GM12878 (cell line): Measurements from ENCODE around the gene STK4. TPM values are rescaled to one million over a fixed set of nuclear protein-coding genes. Genes with fewer than 3 reads are reported as not detected.
"Not testable (repeated sequence)": the region's sequence is repeated elsewhere in the genome, so short reads cannot be mapped to it uniquely, and the experiment has no call there.

Experiments used
- ATAC-seq: fragments of 200-7000 bp; cut with Tn5 transposase; 3 replicates; pipeline ENCODE4 v1.9.1; 2020; ENCODE audit warnings: mild to moderate bottlenecking, moderate library complexity
- BruUV-seq: library from RNA; stranded (reverse); fragments of 400-500 nt; replicated peaks from 2 replicates; lab custom pipeline; 2021; lab: Mats Ljungman, UMichigan
- CTCF ChIA-PET: fragments of 300-600 bp; sonication (Branson Sonifier 250); formaldehyde crosslinking; extraction: SDS; loops from one replicate; lab custom pipeline; 2021; ENCODE audit warnings: inconsistent platforms; lab: Yijun Ruan, JAX
- POLR2A ChIA-PET: fragments of 350-600 bp; formaldehyde crosslinking; extraction: SDS; loops from one replicate; lab custom pipeline; 2021; ENCODE audit warnings: inconsistent platforms; lab: Charles Lee
- RAD21 ChIA-PET: fragments of 300-600 bp; sonication (Branson Sonifier 250); formaldehyde crosslinking; loops from one replicate; lab custom pipeline; 2023; ENCODE audit warnings: antibody characterized with exemption; ENCODE audit not compliant: unreplicated experiment; lab: Charles Lee
- SMC1A ChIA-PET: fragments of 300-600 bp; sonication (Branson Sonifier 250); formaldehyde crosslinking; loops from one replicate; lab custom pipeline; 2023; ENCODE audit not compliant: unreplicated experiment, uncharacterized antibody; lab: Charles Lee
- DNase-seq: peaks from one replicate; pipeline ENCODE4 v3.0.0-alpha.2; 2011; ENCODE audit warnings: low read depth, low spot score
- FAIRE-seq: peaks from 3 replicates; lab custom pipeline; 2011; peaks lifted over from hg19 to GRCh38; lab: Jason Lieb, UNC
- H2AFZ ChIP-seq: 2 replicates; pipeline ENCODE4 v1.6.0; 2011; ENCODE audit warnings: low read depth, low read length, control low read depth; ENCODE audit not compliant: control insufficient read depth
- H3K27ac ChIP-seq: 2 replicates; pipeline ENCODE4 v1.5.1; 2011; ENCODE audit warnings: control low read depth; ENCODE audit not compliant: control insufficient read depth, insufficient read depth
- H3K27me3 ChIP-seq, 2 experiments: replicated peaks in 1 of 2; 2 replicates each; pipeline versions ENCODE4 v1.6.0 to v1.6.1; 2011; ENCODE audit warnings: low read length in 1 of 2; ENCODE audit not compliant: control insufficient read depth in 2 of 2, insufficient read depth in 2 of 2
- H3K36me3 ChIP-seq, 2 experiments: 2 replicates each; pipeline ENCODE4 v1.5.1; 2011; ENCODE audit warnings: low read length in 1 of 2; ENCODE audit not compliant: control insufficient read depth in 2 of 2, insufficient read depth in 2 of 2
- H3K4me1 ChIP-seq: 2 replicates; pipeline ENCODE4 v1.6.1; 2011; ENCODE audit warnings: mild to moderate bottlenecking, low read length, moderate library complexity, mixed read lengths; ENCODE audit not compliant: control insufficient read depth, insufficient read depth
- H3K4me2 ChIP-seq: 2 replicates; pipeline ENCODE4 v1.6.0; 2011; ENCODE audit warnings: control low read depth; ENCODE audit not compliant: control insufficient read depth, insufficient read depth
- H3K4me3 ChIP-seq: fragments of 200-600 bp; sonication (generic); 2 replicates; pipeline ENCODE4 v1.5.1; 2016
- H3K79me2 ChIP-seq: 2 replicates; pipeline ENCODE4 v1.6.0; 2011; ENCODE audit warnings: low read length; ENCODE audit not compliant: control insufficient read depth, insufficient read depth
- H3K9ac ChIP-seq: 2 replicates; pipeline ENCODE4 v1.8.0; 2011; ENCODE audit warnings: low read length, control low read depth, mixed read lengths; ENCODE audit not compliant: control insufficient read depth, insufficient read depth
- H3K9me3 ChIP-seq: replicated peaks from 3 replicates; pipeline ENCODE4 v1.5.1; 2011; ENCODE audit warnings: mild to moderate bottlenecking, low read length; ENCODE audit not compliant: control insufficient read depth, insufficient read depth
- H4K20me1 ChIP-seq: 2 replicates; pipeline ENCODE4 v1.6.0; 2011; ENCODE audit not compliant: control insufficient read depth, insufficient read depth
- BACH1 ChIP-seq: fragments of 450-650 bp; IDR thresholded peaks from 2 replicates; pipeline ENCODE4 v1.6.1; 2017; ENCODE audit warnings: mild to moderate bottlenecking, borderline replicate concordance
- IRF3 ChIP-seq: fragments of 450-650 bp; IDR thresholded peaks from 2 replicates; pipeline ENCODE4 v1.6.1; 2014; ENCODE audit warnings: mild to moderate bottlenecking
- IRF4 ChIP-seq: IDR thresholded peaks from 2 replicates; pipeline ENCODE4 v1.6.1; 2011; ENCODE audit warnings: low read depth, low read length
- NFYA ChIP-seq: IDR thresholded peaks from 2 replicates; pipeline ENCODE4 v1.6.1; 2011; ENCODE audit warnings: low read depth, mild to moderate bottlenecking, low read length, improper control_type of control experiment, borderline replicate concordance
- POLR2AphosphoS2 ChIP-seq: IDR thresholded peaks from 2 replicates; pipeline ENCODE4 v1.6.1; 2011; ENCODE audit warnings: low read depth, mild to moderate bottlenecking, low read length, improper control_type of control experiment, moderate library complexity
- REST ChIP-seq: IDR thresholded peaks from 2 replicates; pipeline ENCODE4 v1.6.1; 2012; ENCODE audit warnings: mild to moderate bottlenecking, low read depth, low read length
- SIX5 ChIP-seq: IDR thresholded peaks from 2 replicates; pipeline ENCODE4 v1.6.1; 2011; ENCODE audit warnings: mild to moderate bottlenecking, low read depth, low read length, moderate library complexity; ENCODE audit not compliant: severe bottlenecking
- WGBS: methylation state at CpG from one replicate; pipeline ENCODE4 v1.1.6; 2016; ENCODE audit warnings: low lambda C conversion rate; ENCODE audit not compliant: insufficient replicate concordance, insufficient coverage; ENCODE audit errors: missing lambda C conversion rate; 5-methylcytosine and 5-hydroxymethylcytosine counted together
- in situ Hi-C: fragments of 300-500 bp; cut with MboI; formaldehyde crosslinking; loops from 9 replicates; pipeline ENCODE4 v1.14.3; 2018; ENCODE audit warnings: mixed read lengths
- intact Hi-C: fragments of 100-400 bp; cut with micrococcal nuclease; formaldehyde crosslinking; loops from one replicate; pipeline ENCODE4 v1.14.2; 2022; ENCODE audit not compliant: unreplicated experiment
- polyA plus RNA-seq, 11 experiments: library from polyadenylated mRNA; depleted of rRNA in 4 of 11; unstranded in 6 of 11; stranded (reverse) in 5 of 11; fragments of >200 nt; fragmentation: Nextera tagmentation in 4 of 11; fragmentation: Illumina TruSeq in 1 of 11; extraction: Ambion mirVana in 4 of 11; extraction: Trizol in 1 of 11; gene quantifications; 1 replicate in 1 of 11; 2 replicates in 10 of 11; pipeline versions ENCODE4 v1.2.1 to v1.2.3, GENCODE V29; 2011 to 2016; ENCODE audit warnings: inconsistent platforms in 2 of 11, missing spikeins in 2 of 11, low read depth in 1 of 11
- total RNA-seq, 4 experiments: library from RNA; depleted of rRNA in 3 of 4; stranded (reverse); fragments of >200 nt in 3 of 4; fragmentation: Illumina TruSeq in 1 of 4; extraction: Trizol in 1 of 4; gene quantifications; 2 replicates each; pipeline versions ENCODE4 v1.2.1 to v1.2.3, GENCODE V29; 2013 to 2021
- TF ChIP-seq, protein P1 (sequence below): IDR thresholded peaks from 2 replicates; pipeline ENCODE4 v1.6.1; 2011; ENCODE audit warnings: low read depth, mild to moderate bottlenecking, low read length, moderate library complexity, borderline replicate concordance; ENCODE audit errors: extremely low read depth

The STK4 gene
- total and polyA plus RNA-seq, 10 of the 15 experiments (the other 5 are each of a cell fraction or from before 2014, with no cell fraction given): 24.0 to 135 (median 89.7) TPM

- POLR2A ChIA-PET, BruUV-seq, RAD21 ChIA-PET, H4K20me1 ChIP-seq, DNase-seq, FAIRE-seq, H3K27me3 ChIP-seq, ATAC-seq, H3K27ac ChIP-seq, H2AFZ ChIP-seq, H3K4me1 ChIP-seq, in situ Hi-C loops, intact Hi-C loops, H3K79me2 ChIP-seq, H3K4me2 ChIP-seq, H3K9me3 ChIP-seq, H3K4me3 ChIP-seq, H3K9ac ChIP-seq: not testable (repeated sequence)
- SMC1A ChIA-PET: interaction anchor here (0.9 kb wide), 1 partner anchor 64 kb away, joined by 3 read pairs; no protein-coding TSS in a partner anchor
- 95% methylated on average over 2 of the region's 2 CpGs for WGBS
- H3K36me3 ChIP-seq: peaks cover 2 to 25% of the 10 kb centered on the region in 2 experiments; a peak in 3 of 4 replicates
- CTCF ChIA-PET: interaction anchor here (0.6 kb wide), 1 partner anchor 21 kb away, joined by 3 read pairs; no protein-coding TSS in a partner anchor
These were observed 56.8 kb downstream of the STK4 start for GRCh38 chr20:45023140-45023539.

- no peak overlapping the region for H3K27ac ChIP-seq
- no peaks in the 10 kb centered on the region for H3K27me3 ChIP-seq
- no peaks in the 10 kb centered on the region for H4K20me1 ChIP-seq
- peaks cover 16% of the 10 kb centered on the region for H3K79me2 ChIP-seq
- H3K4me1 ChIP-seq: peaks cover 5% of the 10 kb centered on the region; the same call in 1 of the 2 replicates
- no peak overlapping the region for H3K4me3 ChIP-seq
- ChIA-PET RAD21 (interaction anchor here (1.3 kb wide), 1 partner anchor 22 kb away, joined by 3 read pairs; no protein-coding TSS in a partner anchor), POLR2A (interaction anchor here (0.6 to 2.2 kb wide), 4 partner anchors 8 to 69 kb away, joined by 3 to 7 read pairs (median 3); no protein-coding TSS in a partner anchor), SMC1A (interaction anchor here (0.7 to 2.0 kb wide), 7 partner anchors 11 to 105 kb away, joined by 3 to 7 read pairs (median 4); no protein-coding TSS in a partner anchor), CTCF (interaction anchor here (0.7 to 1.5 kb wide), 9 partner anchors 9 to 426 kb away, joined by 3 to 11 read pairs (median 4); no protein-coding TSS in a partner anchor)
- no peak overlapping the region for H2AFZ ChIP-seq
- intact Hi-C loops: no loop called here
- BruUV-seq: no TSS peak
- H3K9ac ChIP-seq: no peak overlapping the region
- no peak; the same call in 1 of the 3 replicates for ATAC-seq
- in situ Hi-C loops: no loop called here
- DNase-seq: no peak
- 36% methylated on average over 6 of the region's 6 CpGs for WGBS
- no peak for FAIRE-seq
- H3K36me3 ChIP-seq: peaks cover 3 to 37% of the 10 kb centered on the region in 2 experiments
- H3K4me2 ChIP-seq: no peak overlapping the region
- H3K9me3 ChIP-seq: peaks cover 7% of the 10 kb centered on the region; the same call in 2 of the 3 replicates
- TF ChIP-seq BACH1: no peak
- TF ChIP-seq, protein P1, sequence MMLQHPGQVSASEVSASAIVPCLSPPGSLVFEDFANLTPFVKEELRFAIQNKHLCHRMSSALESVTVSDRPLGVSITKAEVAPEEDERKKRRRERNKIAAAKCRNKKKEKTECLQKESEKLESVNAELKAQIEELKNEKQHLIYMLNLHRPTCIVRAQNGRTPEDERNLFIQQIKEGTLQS: no peak
- no peak for TF ChIP-seq NFYA
- TF ChIP-seq REST: no peak
- TF ChIP-seq IRF3: no peak
- no peak for TF ChIP-seq POLR2AphosphoS2
- no peak for TF ChIP-seq SIX5
- no peak for TF ChIP-seq IRF4
These were observed 62.3 kb downstream of the STK4 start for GRCh38 chr20:45028424-45029136.
